Tibial artery (tissue), 4 donors: ENCODE data around the gene MTCL1.

Source experiments
- DNase-seq, 2 donors: peaks; one replicate each; pipeline ENCODE4 v3.0.0-alpha.2; 2019
- H3K27ac ChIP-seq, 2 donors: fragments of 200-600 bp; sonication (generic) in 1 of 2; 1 replicate in 1 of 2; 2 replicates in 1 of 2; pipeline ENCODE4 v1.5.1; 2018 to 2019; ENCODE audit warnings: mild to moderate bottlenecking in 1 of 2
- H3K27me3 ChIP-seq, 2 donors: fragments of 200-600 bp; sonication (generic) in 1 of 2; one replicate each; pipeline versions ENCODE4 v1.5.1 to v1.6.0; 2016 to 2019
- H3K36me3 ChIP-seq, 3 donors: fragments of 200-600 bp; sonication (generic) in 2 of 3; one replicate each; pipeline ENCODE4 v1.5.1; 2016 to 2019; ENCODE audit warnings: mild to moderate bottlenecking in 2 of 3
- H3K4me1 ChIP-seq, 4 donors: fragments of 200-600 bp; sonication (generic) in 2 of 4; 1 replicate in 3 of 4; 2 replicates in 1 of 4; pipeline ENCODE4 v1.5.1; 2016 to 2019
- H3K4me3 ChIP-seq, 2 donors: fragments of 200-600 bp; sonication (generic) in 1 of 2; 1 replicate in 1 of 2; 2 replicates in 1 of 2; pipeline ENCODE4 v1.5.1; 2018 to 2019; ENCODE audit warnings: mild to moderate bottlenecking in 2 of 2
- H3K9me3 ChIP-seq, 3 donors: fragments of 200-600 bp; sonication (generic) in 1 of 3; one replicate each; pipeline ENCODE4 v1.5.1; 2016 to 2019
- intact Hi-C: fragments of 100-400 bp; cut with DNase I; formaldehyde crosslinking; loops from one replicate; pipeline ENCODE4 v1.15.0; 2023; ENCODE audit warnings: low total_unique reads
- TF ChIP-seq, protein P1 (sequence below), 2 experiments: fragments of 200-600 bp in 1 of 2; fragments of 450-650 bp in 1 of 2; IDR thresholded peaks; one replicate each; pipeline ENCODE4 v1.5.1; 2017 to 2019; ENCODE audit warnings: antibody characterized with exemption in 2 of 2, mild to moderate bottlenecking in 1 of 2, moderate library complexity in 1 of 2

MTCL1 gene

DNA sequence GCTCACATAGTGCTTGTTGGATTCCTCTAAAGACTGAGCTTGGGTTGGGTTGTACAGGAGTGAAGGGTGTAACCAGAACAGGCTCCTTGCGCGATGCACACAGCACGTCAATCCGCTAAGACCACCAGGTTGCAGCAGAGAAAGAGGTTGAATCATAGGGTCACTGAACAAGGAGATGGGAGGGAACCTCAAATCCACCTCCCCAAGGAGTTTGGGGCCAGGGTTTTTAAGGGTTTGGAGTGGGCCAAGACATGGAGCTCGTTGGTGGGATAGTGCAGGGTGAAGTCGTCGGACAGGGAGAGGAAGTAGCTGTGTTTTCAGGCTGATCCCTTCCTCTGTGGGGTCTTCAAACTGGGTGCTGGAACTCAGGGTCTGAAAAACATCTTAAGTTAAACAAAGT, 20.8 kb upstream of the MTCL1 start:
- intact Hi-C loops: no loop called here
- Histone ChIP-seq H3K27me3 (no peaks in the 10 kb centered on the region), H3K4me3 (no peak overlapping the region), H3K27ac (no peak overlapping the region), H3K36me3 (no peaks in the 10 kb centered on the region), H3K9me3 (no peaks in the 10 kb centered on the region), H3K4me1 (peaks cover 0 to 5% (median 0%) of the 10 kb centered on the region in 4 donors)
- TF ChIP-seq, protein P1, sequence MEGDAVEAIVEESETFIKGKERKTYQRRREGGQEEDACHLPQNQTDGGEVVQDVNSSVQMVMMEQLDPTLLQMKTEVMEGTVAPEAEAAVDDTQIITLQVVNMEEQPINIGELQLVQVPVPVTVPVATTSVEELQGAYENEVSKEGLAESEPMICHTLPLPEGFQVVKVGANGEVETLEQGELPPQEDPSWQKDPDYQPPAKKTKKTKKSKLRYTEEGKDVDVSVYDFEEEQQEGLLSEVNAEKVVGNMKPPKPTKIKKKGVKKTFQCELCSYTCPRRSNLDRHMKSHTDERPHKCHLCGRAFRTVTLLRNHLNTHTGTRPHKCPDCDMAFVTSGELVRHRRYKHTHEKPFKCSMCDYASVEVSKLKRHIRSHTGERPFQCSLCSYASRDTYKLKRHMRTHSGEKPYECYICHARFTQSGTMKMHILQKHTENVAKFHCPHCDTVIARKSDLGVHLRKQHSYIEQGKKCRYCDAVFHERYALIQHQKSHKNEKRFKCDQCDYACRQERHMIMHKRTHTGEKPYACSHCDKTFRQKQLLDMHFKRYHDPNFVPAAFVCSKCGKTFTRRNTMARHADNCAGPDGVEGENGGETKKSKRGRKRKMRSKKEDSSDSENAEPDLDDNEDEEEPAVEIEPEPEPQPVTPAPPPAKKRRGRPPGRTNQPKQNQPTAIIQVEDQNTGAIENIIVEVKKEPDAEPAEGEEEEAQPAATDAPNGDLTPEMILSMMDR (IDR thresholded peaks at IDR 0.05): no peak
- no peak for DNase-seq

DNA sequence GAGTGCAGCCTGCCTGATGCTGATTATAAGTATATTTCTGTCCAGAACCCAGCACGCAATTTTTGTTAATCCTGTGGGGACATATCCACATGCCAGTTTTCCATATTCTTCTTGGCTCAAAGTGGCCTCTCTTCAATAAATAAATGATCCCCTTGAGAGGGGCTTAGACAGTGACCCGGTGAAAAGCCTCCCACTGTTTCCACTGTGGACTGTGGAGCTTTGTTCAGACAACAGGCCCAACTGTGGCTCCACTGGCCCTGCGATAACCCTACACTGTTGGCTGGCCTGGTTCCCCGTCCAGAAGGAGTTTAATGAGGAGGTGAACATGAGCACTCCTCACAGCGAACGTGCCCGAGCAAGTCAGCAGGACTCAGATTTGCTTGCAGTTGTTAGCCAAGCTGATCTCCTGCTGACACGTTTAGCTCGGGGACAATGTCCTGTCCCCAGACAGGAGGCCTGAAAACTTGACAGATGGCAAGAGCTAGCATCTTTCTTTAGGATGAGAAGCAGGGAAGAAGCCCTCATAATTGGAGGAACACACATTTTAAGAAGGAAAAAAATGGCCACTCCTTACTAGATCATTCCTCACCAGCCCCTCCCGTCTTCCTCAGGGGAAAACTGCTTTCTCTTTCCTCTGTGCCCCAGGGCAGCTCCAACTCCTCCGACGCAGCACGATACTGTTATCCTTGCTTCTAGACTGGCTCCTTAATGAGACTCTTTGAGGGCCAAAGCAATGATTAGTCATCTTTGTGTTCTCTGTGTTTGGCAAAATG, 20.0 kb upstream of the MTCL1 start:
- Histone ChIP-seq H3K4me3 (no peak overlapping the region), H3K4me1 (peaks cover 0 to 5% (median 0%) of the 10 kb centered on the region in 4 donors), H3K27ac (no peak overlapping the region), H3K27me3 (no peaks in the 10 kb centered on the region), H3K36me3 (no peaks in the 10 kb centered on the region), H3K9me3 (no peaks in the 10 kb centered on the region)
- intact Hi-C loops: no loop called here
- DNase-seq: no peak
- TF ChIP-seq, protein P1 (IDR thresholded peaks at IDR 0.05): no peak

DNA sequence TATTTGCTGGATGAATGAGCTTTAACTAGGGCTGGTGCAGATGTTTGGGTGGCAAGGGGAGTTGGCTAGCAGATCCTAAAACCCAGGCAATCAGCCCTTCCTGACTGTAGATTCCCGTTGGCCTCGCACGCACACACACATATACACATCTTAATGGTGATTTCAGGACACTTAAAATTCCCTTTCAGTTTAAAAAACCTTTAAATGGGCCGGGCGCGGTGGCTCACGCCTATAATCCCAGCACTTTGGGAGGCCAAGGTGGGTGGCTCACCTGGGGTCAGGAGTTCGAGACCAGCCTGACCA, 19.5 kb upstream of the MTCL1 start:
- Histone ChIP-seq H3K27ac (no peak overlapping the region), H3K36me3 (no peaks in the 10 kb centered on the region)

DNA sequence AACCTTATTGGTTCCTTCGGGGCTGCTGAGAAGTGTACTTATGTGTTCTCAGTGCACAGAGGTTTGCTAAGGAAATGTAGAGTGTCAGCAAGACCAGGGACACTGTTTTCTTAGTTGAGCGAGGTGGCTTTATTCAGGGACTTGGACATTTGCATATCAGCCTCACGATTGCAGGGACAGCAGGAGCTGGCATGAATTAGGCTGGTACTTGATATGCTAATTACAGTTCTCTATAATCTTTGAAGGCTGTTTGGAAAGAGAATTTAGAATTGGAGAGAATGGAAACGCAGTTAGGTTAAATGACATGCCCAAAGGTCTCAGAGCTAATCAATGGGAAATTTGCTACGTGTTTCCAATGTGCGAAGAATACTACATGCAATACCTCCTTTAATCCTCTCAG, 18.7 kb upstream of the MTCL1 start:
- Histone ChIP-seq H3K4me3 (no peak overlapping the region), H3K4me1 (peaks cover 0 to 5% (median 0%) of the 10 kb centered on the region in 4 donors), H3K27ac (no peak overlapping the region), H3K36me3 (no peaks in the 10 kb centered on the region), H3K9me3 (no peaks in the 10 kb centered on the region), H3K27me3 (no peaks in the 10 kb centered on the region)
- TF ChIP-seq, protein P1 (IDR thresholded peaks at IDR 0.05): no peak
- intact Hi-C loops: no loop called here
- DNase-seq: no peak

More for the DNA sequence above, 19.5 kb upstream of the MTCL1 start:
- Histone ChIP-seq H3K4me3 (no peak overlapping the region), H3K9me3 (no peaks in the 10 kb centered on the region), H3K27me3 (no peaks in the 10 kb centered on the region), H3K4me1 (peaks cover 0 to 5% (median 0%) of the 10 kb centered on the region in 4 donors)
- no peak for DNase-seq
- intact Hi-C loops: no loop called here
- TF ChIP-seq, protein P1 (IDR thresholded peaks at IDR 0.05): no peak

DNA sequence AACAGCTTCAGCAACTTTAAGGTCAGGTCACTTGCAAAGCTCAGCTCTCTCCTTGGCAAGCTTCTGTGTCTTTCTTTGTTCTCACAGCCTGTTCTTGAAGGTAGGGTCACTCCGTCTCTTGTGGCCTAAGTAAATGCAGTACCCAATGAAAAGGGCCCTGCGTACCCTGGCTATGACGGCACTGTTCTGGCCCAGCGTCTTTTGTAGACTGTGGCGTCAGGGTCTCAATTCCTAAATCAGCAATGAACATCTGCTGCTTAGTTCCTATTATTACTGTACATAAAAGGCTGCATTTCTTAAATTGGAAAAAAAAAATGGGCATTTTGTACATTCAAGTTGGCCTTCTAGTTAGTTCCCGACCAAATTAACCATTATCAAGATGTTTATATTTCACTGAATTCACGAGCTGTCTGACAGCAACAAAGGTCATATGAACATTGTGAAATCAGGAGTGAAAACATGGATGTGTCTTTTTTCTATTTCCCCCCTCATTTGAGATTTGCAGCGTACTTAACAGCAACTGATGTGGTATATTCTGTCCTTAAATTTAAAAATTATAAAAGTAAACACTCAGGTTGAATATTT, 17.0 kb upstream of the MTCL1 start:
- DNase-seq: no peak
- H3K9me3 ChIP-seq: no peaks in the 10 kb centered on the region
- intact Hi-C loops: no loop called here
- H3K4me1 ChIP-seq: peaks cover 0 to 5% (median 0%) of the 10 kb centered on the region in 4 donors
- no peak overlapping the region for H3K4me3 ChIP-seq
- TF ChIP-seq, protein P1 (IDR thresholded peaks at IDR 0.05): no peak
- H3K27ac ChIP-seq: no peak overlapping the region
- no peaks in the 10 kb centered on the region for H3K27me3 ChIP-seq
- H3K36me3 ChIP-seq: no peaks in the 10 kb centered on the region
